ENCODE measurements around the gene THAP12. TPM values are rescaled to one million over a fixed set of nuclear protein-coding genes. Genes with fewer than 3 reads are reported as not detected.

THAP12 gene
- polyA plus RNA-seq, 1 donor (not counting 4 experiments of a cell fraction or from before 2014, with no cell fraction given) = 49.8 TPM

DNA sequence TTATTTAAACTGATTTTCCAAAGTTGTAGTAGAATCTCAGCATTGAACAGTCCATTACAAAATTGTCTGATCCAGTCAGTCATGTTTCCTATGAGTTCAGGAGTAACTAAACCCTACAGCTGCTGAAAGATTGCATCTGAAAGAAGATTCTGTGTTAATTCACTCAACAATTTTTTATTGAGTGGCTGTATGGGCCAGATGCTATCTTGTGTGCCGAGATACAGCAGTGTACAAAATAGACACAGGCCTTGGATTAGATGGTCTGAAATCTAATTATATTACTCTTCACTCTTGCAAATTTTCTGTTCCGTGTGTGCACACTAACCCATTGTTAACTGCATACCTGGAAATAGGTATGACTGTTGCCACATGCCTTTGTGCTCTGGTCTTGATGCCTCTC lies 7.5 kb upstream of the THAP12 start:
- TF ChIP-seq, protein P1, sequence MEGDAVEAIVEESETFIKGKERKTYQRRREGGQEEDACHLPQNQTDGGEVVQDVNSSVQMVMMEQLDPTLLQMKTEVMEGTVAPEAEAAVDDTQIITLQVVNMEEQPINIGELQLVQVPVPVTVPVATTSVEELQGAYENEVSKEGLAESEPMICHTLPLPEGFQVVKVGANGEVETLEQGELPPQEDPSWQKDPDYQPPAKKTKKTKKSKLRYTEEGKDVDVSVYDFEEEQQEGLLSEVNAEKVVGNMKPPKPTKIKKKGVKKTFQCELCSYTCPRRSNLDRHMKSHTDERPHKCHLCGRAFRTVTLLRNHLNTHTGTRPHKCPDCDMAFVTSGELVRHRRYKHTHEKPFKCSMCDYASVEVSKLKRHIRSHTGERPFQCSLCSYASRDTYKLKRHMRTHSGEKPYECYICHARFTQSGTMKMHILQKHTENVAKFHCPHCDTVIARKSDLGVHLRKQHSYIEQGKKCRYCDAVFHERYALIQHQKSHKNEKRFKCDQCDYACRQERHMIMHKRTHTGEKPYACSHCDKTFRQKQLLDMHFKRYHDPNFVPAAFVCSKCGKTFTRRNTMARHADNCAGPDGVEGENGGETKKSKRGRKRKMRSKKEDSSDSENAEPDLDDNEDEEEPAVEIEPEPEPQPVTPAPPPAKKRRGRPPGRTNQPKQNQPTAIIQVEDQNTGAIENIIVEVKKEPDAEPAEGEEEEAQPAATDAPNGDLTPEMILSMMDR (optimal IDR thresholded peaks at IDR 0.05 in 1 of 3, IDR thresholded peaks at IDR 0.05 in 1 of 3, conservative IDR thresholded peaks at IDR 0.05 in 1 of 3; ENCODE audit: extremely low read depth in 1 of 3, insufficient read depth in 2 of 3, low read length in 3 of 3) = no peak
- no peak for TF ChIP-seq EZH2 (IDR thresholded peaks at IDR 0.05; ENCODE audit: low read length)
- dilution Hi-C loops (cut with MboI; ENCODE audit: extremely low pct_ligation_motif_present, low sequenced_read_pairs) = no loop called here
- Histone ChIP-seq H3K4me3 (ENCODE audit: control insufficient read depth in 2 of 3, extremely low read depth in 1 of 3, insufficient read depth in 2 of 3, low read depth in 1 of 3, low read length in 3 of 3) (no peak overlapping the region), H3K4me2 (ENCODE audit: control insufficient read depth, extremely low read depth, insufficient read depth, low read depth, low read length) (no peak overlapping the region), H3K4me1 (ENCODE audit: control insufficient read depth, extremely low read depth, insufficient read depth, low read length) (no peaks in the 10 kb centered on the region), H2AFZ (ENCODE audit: control insufficient read depth, low read length) (no peak overlapping the region), H4K20me1 (ENCODE audit: control insufficient read depth, extremely low read depth, insufficient read depth, low read length) (no peaks in the 10 kb centered on the region), H3K79me2 (ENCODE audit: control insufficient read depth, insufficient read depth, low read length) (no peaks in the 10 kb centered on the region), H3K36me3 (ENCODE audit: control insufficient read depth in 2 of 2, extremely low read depth in 1 of 2, insufficient read depth in 2 of 2, low read length in 2 of 2) (no peaks in the 10 kb centered on the region), H3K9ac (ENCODE audit: control insufficient read depth, extremely low read depth, insufficient read depth, low read length) (no peak overlapping the region), H3K27ac (ENCODE audit: control insufficient read depth, insufficient read depth, low read length) (no peak overlapping the region), H3K9me3 (ENCODE audit: control insufficient read depth, low read depth, low read length) (no peaks in the 10 kb centered on the region), H3K9me1 (ENCODE audit: control insufficient read depth, extremely low read depth, insufficient read depth, low read length) (no peaks in the 10 kb centered on the region), H3K27me3 (ENCODE audit: control insufficient read depth, extremely low read depth, insufficient read depth, low read length) (no peaks in the 10 kb centered on the region)
- no peak for DNase-seq (ENCODE audit: low read depth, low spot score)
- FAIRE-seq = no peak

DNA sequence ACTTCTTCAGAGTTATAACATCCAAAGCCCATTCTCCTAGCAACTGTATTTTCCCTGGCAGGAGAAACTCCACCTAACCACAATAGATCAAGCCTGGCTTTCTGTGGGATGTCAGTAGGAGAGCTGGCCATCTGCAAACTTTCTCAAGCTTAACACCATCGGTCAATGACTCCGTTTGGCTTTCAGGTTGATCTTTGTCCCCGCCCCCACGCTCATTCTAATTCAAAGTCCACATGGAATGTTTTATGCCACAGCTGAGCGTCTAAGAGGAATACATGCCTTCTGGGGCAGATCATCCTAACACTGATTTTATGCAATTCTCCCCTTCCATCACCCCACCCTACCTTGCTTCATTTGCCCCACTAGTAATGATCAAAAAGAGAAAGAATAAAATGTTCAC lies 5.0 kb upstream of the THAP12 start:
- peaks cover 6% of the 10 kb centered on the region for H3K4me1 ChIP-seq (ENCODE audit: control insufficient read depth, extremely low read depth, insufficient read depth, low read length)
- no peaks in the 10 kb centered on the region for H3K79me2 ChIP-seq (ENCODE audit: control insufficient read depth, insufficient read depth, low read length)
- no peaks in the 10 kb centered on the region for H3K36me3 ChIP-seq (ENCODE audit: control insufficient read depth in 2 of 2, extremely low read depth in 1 of 2, insufficient read depth in 2 of 2, low read length in 2 of 2)
- no peaks in the 10 kb centered on the region for H3K9me3 ChIP-seq (ENCODE audit: control insufficient read depth, low read depth, low read length)
- H2AFZ ChIP-seq (ENCODE audit: control insufficient read depth, low read length) = no peak overlapping the region
- TF ChIP-seq, protein P1 (optimal IDR thresholded peaks at IDR 0.05 in 1 of 3, IDR thresholded peaks at IDR 0.05 in 1 of 3, conservative IDR thresholded peaks at IDR 0.05 in 1 of 3; ENCODE audit: extremely low read depth in 1 of 3, insufficient read depth in 2 of 3, low read length in 3 of 3) = no peak
- TF ChIP-seq EZH2 (IDR thresholded peaks at IDR 0.05; ENCODE audit: low read length) = no peak
- H4K20me1 ChIP-seq (ENCODE audit: control insufficient read depth, extremely low read depth, insufficient read depth, low read length) = no peaks in the 10 kb centered on the region
- dilution Hi-C loops (cut with MboI; ENCODE audit: extremely low pct_ligation_motif_present, low sequenced_read_pairs) = no loop called here
- DNase-seq (ENCODE audit: low read depth, low spot score) (no peak), FAIRE-seq (no peak)
- no peak overlapping the region for H3K4me2 ChIP-seq (ENCODE audit: control insufficient read depth, extremely low read depth, insufficient read depth, low read depth, low read length)
- no peak overlapping the region for H3K9ac ChIP-seq (ENCODE audit: control insufficient read depth, extremely low read depth, insufficient read depth, low read length)
- no peak overlapping the region for H3K27ac ChIP-seq (ENCODE audit: control insufficient read depth, insufficient read depth, low read length)
- no peak overlapping the region for H3K4me3 ChIP-seq (ENCODE audit: control insufficient read depth in 2 of 3, extremely low read depth in 1 of 3, insufficient read depth in 2 of 3, low read depth in 1 of 3, low read length in 3 of 3)
- no peaks in the 10 kb centered on the region for H3K27me3 ChIP-seq (ENCODE audit: control insufficient read depth, extremely low read depth, insufficient read depth, low read length)
- H3K9me1 ChIP-seq (ENCODE audit: control insufficient read depth, extremely low read depth, insufficient read depth, low read length) = no peaks in the 10 kb centered on the region

Measured in keratinocyte (primary cell).